Vagina (tissue), 2 donors: ENCODE measurements around the gene CUL5. TPM values are rescaled to one million over a fixed set of nuclear protein-coding genes. Genes with fewer than 3 reads are reported as not detected.

ENCODE experiments used
- DNase-seq, 2 donors: peaks; one replicate each; pipeline ENCODE4 v3.0.0-alpha.2; 2017; ENCODE audit errors: extremely low spot score in 2 of 2
- H3K27ac ChIP-seq: fragments of 200-600 bp; sonication (generic); one replicate; pipeline ENCODE4 v1.5.1; 2019
- H3K27me3 ChIP-seq: fragments of 200-600 bp; sonication (generic); one replicate; pipeline ENCODE4 v1.5.1; 2019
- H3K36me3 ChIP-seq, 2 donors: fragments of 200-600 bp; sonication (generic); one replicate each; pipeline ENCODE4 v1.5.1; 2017 to 2019
- H3K4me1 ChIP-seq: fragments of 200-600 bp; sonication (generic); one replicate; pipeline ENCODE4 v1.5.1; 2019
- H3K4me3 ChIP-seq, 2 donors: fragments of 200-600 bp; sonication (generic); 1 replicate in 1 of 2; 2 replicates in 1 of 2; pipeline ENCODE4 v1.5.1; 2016 to 2019
- H3K9me3 ChIP-seq: fragments of 200-600 bp; sonication (generic); one replicate; pipeline ENCODE4 v1.5.1; 2019
- POLR2A ChIP-seq, 2 donors: fragments of 450-650 bp; IDR thresholded peaks; one replicate each; pipeline ENCODE4 v1.6.1; 2017; ENCODE audit warnings: antibody characterized with exemption in 2 of 2, mild to moderate bottlenecking in 2 of 2, moderate library complexity in 2 of 2
- POLR2AphosphoS5 ChIP-seq, 2 donors: sonication (generic); formaldehyde crosslinking; IDR thresholded peaks; one replicate each; pipeline ENCODE4 v1.9.0; 2017; ENCODE audit warnings: antibody characterized with exemption in 2 of 2, mild to moderate bottlenecking in 2 of 2, low read depth in 1 of 2; ENCODE audit not compliant: insufficient read depth in 1 of 2
- intact Hi-C: fragments of 100-400 bp; cut with DNase I; formaldehyde crosslinking; loops from one replicate; pipeline ENCODE4 v1.15.1; 2023
- total RNA-seq: library from RNA; depleted of rRNA; stranded (reverse); fragments of >200 nt; gene quantifications from one replicate; pipeline ENCODE4 v1.2.3, GENCODE V29; 2016
- TF ChIP-seq, protein P1 (sequence below), 3 experiments: fragments of 450-650 bp in 2 of 3; fragments of 200-600 bp in 1 of 3; sonication (generic) in 1 of 3; IDR thresholded peaks; one replicate each; pipeline ENCODE4 v1.5.1; 2017 to 2019; ENCODE audit warnings: antibody characterized with exemption in 3 of 3, mild to moderate bottlenecking in 2 of 3, moderate library complexity in 2 of 3

Gene CUL5
- total RNA-seq, 1 donor from 2014 or later, result 31.2 TPM

GRCh38 chr11:108007819-108008218, 879 bp upstream of the CUL5 start:
- no peak for DNase-seq
- H3K27me3 ChIP-seq, result no peaks in the 10 kb centered on the region
- no peaks in the 10 kb centered on the region for H3K36me3 ChIP-seq
- no peak overlapping the region for H3K4me3 ChIP-seq
- intact Hi-C loops, result no loop called here
- no peaks in the 10 kb centered on the region for H3K9me3 ChIP-seq
- peaks cover 30% of the 10 kb centered on the region for H3K4me1 ChIP-seq
- TF ChIP-seq, protein P1, sequence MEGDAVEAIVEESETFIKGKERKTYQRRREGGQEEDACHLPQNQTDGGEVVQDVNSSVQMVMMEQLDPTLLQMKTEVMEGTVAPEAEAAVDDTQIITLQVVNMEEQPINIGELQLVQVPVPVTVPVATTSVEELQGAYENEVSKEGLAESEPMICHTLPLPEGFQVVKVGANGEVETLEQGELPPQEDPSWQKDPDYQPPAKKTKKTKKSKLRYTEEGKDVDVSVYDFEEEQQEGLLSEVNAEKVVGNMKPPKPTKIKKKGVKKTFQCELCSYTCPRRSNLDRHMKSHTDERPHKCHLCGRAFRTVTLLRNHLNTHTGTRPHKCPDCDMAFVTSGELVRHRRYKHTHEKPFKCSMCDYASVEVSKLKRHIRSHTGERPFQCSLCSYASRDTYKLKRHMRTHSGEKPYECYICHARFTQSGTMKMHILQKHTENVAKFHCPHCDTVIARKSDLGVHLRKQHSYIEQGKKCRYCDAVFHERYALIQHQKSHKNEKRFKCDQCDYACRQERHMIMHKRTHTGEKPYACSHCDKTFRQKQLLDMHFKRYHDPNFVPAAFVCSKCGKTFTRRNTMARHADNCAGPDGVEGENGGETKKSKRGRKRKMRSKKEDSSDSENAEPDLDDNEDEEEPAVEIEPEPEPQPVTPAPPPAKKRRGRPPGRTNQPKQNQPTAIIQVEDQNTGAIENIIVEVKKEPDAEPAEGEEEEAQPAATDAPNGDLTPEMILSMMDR (IDR thresholded peaks at IDR 0.05), result no peak
- TF ChIP-seq POLR2A (IDR thresholded peaks at IDR 0.05), result no peak
- no peak for TF ChIP-seq POLR2AphosphoS5 (IDR thresholded peaks at IDR 0.05; ENCODE audit: insufficient read depth in 1 of 2, low read depth in 1 of 2)
- H3K27ac ChIP-seq, result no peak overlapping the region

DNA sequence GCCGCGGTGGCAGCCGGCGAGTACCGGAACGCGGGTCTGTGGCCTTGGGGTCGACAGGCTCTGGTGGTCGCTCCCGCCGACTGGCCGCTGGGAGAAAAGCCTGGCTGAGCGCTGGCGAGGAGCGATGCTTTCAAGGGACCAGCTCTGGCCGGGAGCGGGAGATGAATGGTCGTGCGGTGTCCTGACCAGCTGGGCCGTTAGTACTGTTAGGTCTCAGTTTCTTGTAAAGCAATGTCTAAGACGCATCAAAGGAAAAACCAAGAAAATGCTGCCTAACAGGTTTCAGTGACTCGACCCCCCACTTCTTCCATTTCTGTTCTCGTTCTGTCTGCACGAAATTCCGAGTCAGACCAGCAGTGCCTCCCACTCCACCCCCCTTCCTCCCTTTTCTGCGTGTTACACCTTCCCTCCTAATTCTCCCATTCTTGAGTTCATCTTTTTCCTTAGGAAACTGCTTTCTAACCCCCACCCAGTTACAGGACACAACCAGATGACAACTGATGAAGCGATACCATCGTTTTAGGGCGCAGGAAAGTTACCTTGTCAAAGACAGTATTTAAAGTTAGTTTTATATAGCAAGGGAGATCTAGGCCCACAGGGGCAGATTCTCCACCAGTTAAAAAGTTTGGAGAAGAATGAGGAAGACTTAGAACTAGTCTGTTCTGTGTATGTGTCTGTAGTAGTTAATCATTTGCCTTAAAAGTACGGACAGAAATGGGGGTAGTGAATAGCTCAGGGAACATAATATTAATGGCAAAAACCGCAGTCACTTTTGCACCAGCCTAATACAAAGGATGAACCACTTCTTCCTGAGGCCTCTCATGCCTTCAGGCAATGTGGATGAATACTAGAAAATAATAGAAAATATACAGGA, 1.0 kb downstream of the CUL5 start:
- no peaks in the 10 kb centered on the region for H3K36me3 ChIP-seq
- no peak for TF ChIP-seq POLR2AphosphoS5 (IDR thresholded peaks at IDR 0.05; ENCODE audit: insufficient read depth in 1 of 2, low read depth in 1 of 2)
- TF ChIP-seq, protein P1 (IDR thresholded peaks at IDR 0.05), result no peak
- peak overlapping the region; percentile 99 for H3K27ac ChIP-seq
- intact Hi-C loops, result no loop called here
- H3K27me3 ChIP-seq, result no peaks in the 10 kb centered on the region
- peaks cover 45% of the 10 kb centered on the region for H3K4me1 ChIP-seq
- DNase-seq, result no peak
- H3K4me3 ChIP-seq, result peak overlapping the region; percentile 76 to 98
- no peaks in the 10 kb centered on the region for H3K9me3 ChIP-seq

DNA sequence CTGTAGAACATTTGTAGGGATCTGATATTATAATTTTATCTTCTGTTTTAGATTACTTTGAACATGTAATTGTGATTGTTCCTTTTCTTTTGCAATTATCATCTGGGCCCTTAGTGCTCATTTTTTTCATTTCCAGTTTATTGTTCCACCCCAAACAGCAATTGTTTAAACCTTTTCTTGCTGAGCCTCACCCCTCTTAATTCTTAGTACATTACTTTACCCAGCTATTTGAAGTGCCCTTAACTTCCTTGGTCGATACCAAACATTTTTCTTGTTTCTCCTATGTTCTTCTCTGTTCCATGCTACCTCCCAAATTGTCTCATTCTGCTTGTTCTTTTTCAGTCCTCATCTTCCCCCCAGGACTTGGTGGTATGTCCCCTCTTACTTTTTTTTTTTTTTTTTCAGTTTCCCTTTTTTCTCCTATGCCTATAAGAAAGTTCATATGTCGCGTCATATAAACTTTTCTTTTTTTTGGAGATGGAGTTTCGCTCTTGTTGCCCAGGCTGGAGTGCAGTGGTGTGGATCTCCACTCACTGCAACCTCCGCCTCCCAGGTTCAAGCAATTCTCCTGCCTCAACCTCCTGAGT, 3.5 kb downstream of the CUL5 start:
- TF ChIP-seq, protein P1 (IDR thresholded peaks at IDR 0.05), result no peak
- TF ChIP-seq POLR2AphosphoS5 (IDR thresholded peaks at IDR 0.05; ENCODE audit: insufficient read depth in 1 of 2, low read depth in 1 of 2) (no peak), POLR2A (IDR thresholded peaks at IDR 0.05) (no peak)
- Histone ChIP-seq H3K4me3 (no peak overlapping the region), H3K4me1 (peaks cover 65% of the 10 kb centered on the region), H3K27ac (no peak overlapping the region), H3K9me3 (no peaks in the 10 kb centered on the region), H3K27me3 (no peaks in the 10 kb centered on the region), H3K36me3 (no peaks in the 10 kb centered on the region)
- DNase-seq, result no peak
- intact Hi-C loops, result no loop called here

- no peaks in the 10 kb centered on the region for H3K36me3 ChIP-seq
- H3K27ac ChIP-seq, result no peak overlapping the region
- intact Hi-C loops, result no loop called here
- H3K4me3 ChIP-seq, result no peak overlapping the region
- no peaks in the 10 kb centered on the region for H3K9me3 ChIP-seq
- H3K27me3 ChIP-seq, result no peaks in the 10 kb centered on the region
- no peak for DNase-seq
- TF ChIP-seq POLR2AphosphoS5 (IDR thresholded peaks at IDR 0.05; ENCODE audit: insufficient read depth in 1 of 2, low read depth in 1 of 2) (no peak), POLR2A (IDR thresholded peaks at IDR 0.05) (no peak)
- TF ChIP-seq, protein P1 (IDR thresholded peaks at IDR 0.05), result no peak
- H3K4me1 ChIP-seq, result peaks cover 59% of the 10 kb centered on the region
These were observed 7.9 kb downstream of the CUL5 start for GRCh38 chr11:108016647-108017046.

DNA sequence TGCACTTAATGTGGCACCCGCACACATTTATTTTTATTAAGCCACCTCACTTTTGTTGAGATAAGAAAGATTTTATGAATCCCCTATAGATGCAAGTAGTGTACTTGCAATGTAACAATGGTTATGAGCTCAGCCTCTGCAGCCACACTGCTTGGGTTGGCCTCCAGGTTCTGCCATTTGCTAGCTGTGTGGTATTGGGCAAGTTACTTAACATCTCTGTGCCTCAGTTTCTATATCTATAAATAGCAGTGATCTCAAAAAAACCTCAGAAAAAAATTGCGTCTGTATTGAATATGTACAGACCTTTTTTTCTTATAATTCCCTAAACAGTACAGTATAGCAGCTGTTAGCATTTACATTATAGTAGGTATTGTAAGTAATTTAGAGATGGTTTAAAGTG, 10.0 kb downstream of the CUL5 start:
- DNase-seq, result no peak
- Histone ChIP-seq H3K9me3 (no peaks in the 10 kb centered on the region), H3K36me3 (no peaks in the 10 kb centered on the region), H3K27ac (no peak overlapping the region), H3K4me1 (peaks cover 45% of the 10 kb centered on the region), H3K4me3 (no peak overlapping the region), H3K27me3 (no peaks in the 10 kb centered on the region)
- intact Hi-C loops, result no loop called here
- TF ChIP-seq POLR2AphosphoS5 (IDR thresholded peaks at IDR 0.05; ENCODE audit: insufficient read depth in 1 of 2, low read depth in 1 of 2) (no peak), POLR2A (IDR thresholded peaks at IDR 0.05) (no peak)
- TF ChIP-seq, protein P1 (IDR thresholded peaks at IDR 0.05), result no peak
